Caki2 (cell line): ENCODE results near the gene ZDHHC19. TPM values are rescaled to one million over a fixed set of nuclear protein-coding genes. Genes with fewer than 3 reads are reported as not detected.
"Not testable (repeated sequence)": the region's sequence is repeated elsewhere in the genome, so short reads cannot be mapped to it uniquely, and the experiment has no call there.

Experiments
- DNase-seq: peaks from one replicate; pipeline ENCODE4 v3.0.0-alpha.2; 2015; ENCODE audit warnings: low read depth
- in situ Hi-C: cut with HindIII; loops from 2 replicates; pipeline ENCODE4 v1.10.0; 2016; ENCODE audit warnings: low sequenced_read_pairs, low pct_unique_long_range_greater_than_20kb, mixed read lengths
- total RNA-seq: library from RNA; depleted of rRNA; stranded (reverse); fragments of >200 nt; shearing (Covaris generic); gene quantifications from 2 replicates; pipeline ENCODE4 v1.2.3, GENCODE V29; 2014; ENCODE audit warnings: low replicate concordance

The ZDHHC19 gene
- total RNA-seq, 1 experiment from 2014 or later: not detected

DNA sequence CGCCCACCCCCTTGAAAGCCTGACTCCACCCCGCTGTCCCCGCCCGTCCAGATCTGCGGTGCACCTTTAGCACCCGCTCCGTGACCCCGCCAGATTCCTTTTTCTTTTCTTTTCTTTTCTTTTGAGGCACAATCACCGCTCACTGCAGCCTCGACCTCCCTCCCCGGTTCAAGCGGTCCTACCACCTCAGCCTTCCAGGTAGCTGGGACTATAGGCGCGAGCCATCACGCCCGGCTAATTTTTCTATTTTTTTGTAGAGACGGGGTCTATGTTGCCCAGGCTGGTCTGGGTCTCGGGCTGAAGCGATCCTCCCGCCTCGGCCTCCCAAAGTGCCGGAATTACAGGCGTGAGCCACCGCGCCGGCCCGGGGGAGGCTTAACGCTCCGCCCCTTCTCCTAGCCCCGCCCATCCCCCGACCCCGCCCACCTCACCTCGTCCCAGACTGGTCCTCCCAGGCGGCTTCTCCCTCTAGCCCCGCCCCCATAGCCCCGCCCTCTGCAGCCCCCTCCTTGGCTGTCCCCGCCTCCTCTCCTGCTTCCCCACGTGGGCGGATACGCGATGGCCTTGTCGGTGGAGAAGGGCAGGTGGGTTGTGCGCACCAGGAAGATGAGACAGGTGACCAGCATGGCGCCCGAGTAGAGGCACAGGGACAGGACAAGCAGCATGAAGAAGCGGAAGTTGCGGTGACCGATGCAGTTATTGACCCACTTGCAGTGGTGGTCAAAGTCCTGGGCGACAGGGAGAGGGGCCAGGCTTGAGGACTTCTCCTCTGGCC lies 3.2 kb downstream of the ZDHHC19 start:
- in situ Hi-C loops: no loop called here
- DNase-seq: peak; percentile 64

- DNase-seq: peak; percentile 19
- in situ Hi-C loops: no loop called here
Measured at GRCh38 chr3:196207159-196207832, 3.9 kb downstream of the ZDHHC19 start.

DNA sequence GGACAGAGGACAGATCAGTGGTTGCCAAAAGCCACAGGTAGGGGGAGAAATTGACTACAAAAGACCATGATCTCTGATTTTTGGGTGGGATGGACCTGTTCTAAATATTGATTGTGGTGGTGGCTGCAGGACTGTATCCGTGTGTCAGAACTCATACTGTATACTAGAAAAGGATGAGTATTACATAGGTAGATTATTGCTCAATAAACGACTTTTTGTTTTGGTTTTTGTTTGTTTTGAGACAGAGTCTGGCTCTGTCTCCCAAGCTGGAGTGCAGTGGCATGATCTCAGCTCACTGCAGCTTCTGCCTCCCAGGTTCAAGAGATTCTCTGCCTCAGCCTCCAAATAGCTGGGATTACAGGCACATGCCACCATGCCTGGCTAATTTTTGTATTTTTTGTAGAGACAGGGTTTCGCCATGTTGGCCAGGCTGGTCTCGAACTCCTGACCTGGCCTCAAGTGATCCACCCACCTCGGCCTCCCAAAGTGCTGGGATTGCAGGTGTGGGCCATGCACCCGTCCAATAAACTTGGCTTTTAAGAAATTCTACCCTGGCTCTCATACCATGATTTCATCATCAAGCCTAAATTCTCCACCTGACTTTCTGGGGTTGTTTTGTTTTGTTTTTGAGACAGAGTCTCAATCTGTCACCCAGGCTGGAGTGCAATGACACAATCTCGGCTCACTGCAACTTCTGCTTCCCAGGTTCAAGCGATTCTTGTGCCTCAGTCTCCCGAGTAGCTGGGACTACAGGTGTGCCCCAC lies 5.6 kb downstream of the ZDHHC19 start:
- in situ Hi-C loops, DNase-seq: not testable (repeated sequence)

DNA sequence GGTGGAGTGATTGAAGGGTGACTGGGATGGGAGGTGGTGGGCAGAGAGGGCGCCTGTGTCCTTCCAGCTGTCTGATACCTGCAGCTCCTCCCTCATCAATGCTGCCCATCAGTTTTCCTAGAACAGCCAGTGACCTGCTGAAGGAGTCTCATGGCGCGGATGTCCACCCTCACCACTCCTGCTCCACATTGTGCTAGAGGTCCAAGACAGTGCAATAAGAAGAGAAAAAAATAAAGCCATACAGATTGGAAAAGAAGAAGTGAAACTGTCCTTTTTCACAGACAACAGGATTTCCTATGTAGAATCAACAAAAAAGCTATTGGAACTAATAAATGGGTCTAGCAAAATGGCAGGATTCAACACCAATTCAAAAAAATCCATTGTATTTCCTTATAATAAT lies 7.4 kb downstream of the ZDHHC19 start:
- in situ Hi-C loops: no loop called here
- no peak for DNase-seq

GRCh38 chr3:196202516-196202970 lies 8.7 kb downstream of the ZDHHC19 start:
- in situ Hi-C loops: no loop called here
- no peak for DNase-seq

- in situ Hi-C loops: no loop called here
- DNase-seq: no peak
Measured at GRCh38 chr3:196198771-196199753, 12.1 kb downstream of the ZDHHC19 start.

- in situ Hi-C loops: no loop called here
- no peak for DNase-seq
Measured at GRCh38 chr3:196198081-196198675, 13.0 kb downstream of the ZDHHC19 start.

DNA sequence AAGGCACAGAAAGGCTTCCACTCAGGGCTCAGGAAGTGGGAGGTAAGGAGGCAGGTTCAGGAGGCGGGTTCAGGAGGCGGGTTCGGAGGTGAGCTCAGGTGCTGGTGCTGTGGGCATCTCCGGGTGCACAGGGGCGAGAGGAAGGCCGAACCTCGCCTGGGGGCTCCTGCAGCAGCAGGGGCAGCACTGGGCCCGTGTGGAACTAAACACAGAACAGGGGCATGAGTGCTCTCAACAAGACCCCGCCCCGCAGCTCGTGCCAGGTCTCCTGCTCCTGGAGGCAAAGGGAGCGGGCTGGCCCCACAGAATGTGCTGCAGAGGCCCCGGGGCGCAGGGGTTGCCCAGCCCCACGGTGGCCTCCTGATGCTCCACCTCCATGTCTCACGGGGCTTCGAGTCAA lies 13.7 kb downstream of the ZDHHC19 start:
- no peak for DNase-seq
- in situ Hi-C loops: no loop called here

GRCh38 chr3:196195664-196196265 lies 15.4 kb downstream of the ZDHHC19 start:
- in situ Hi-C loops: no loop called here
- no peak for DNase-seq

DNA sequence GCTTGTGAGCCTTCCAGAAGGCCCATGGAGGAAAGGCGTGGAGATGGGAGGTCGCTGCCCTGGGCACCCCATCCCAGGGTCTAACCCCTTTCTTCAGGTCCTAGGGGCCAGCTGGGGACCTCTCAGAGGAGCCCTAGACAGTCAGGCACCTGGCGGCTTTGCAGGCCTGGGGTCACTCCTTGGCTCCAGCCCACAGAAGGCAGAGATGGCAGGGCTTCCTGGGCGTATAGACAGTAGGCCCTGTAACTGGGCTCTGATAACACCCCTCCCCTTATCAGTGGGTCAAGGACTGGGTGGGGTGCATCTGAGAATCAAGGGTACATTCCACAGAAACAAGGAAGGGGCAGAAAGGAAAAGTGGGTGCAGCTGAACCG lies 16.7 kb downstream of the ZDHHC19 start:
- in situ Hi-C loops: no loop called here
- no peak for DNase-seq

GRCh38 chr3:196193736-196194541 lies 17.3 kb downstream of the ZDHHC19 start:
- in situ Hi-C loops: no loop called here
- DNase-seq: no peak

DNA sequence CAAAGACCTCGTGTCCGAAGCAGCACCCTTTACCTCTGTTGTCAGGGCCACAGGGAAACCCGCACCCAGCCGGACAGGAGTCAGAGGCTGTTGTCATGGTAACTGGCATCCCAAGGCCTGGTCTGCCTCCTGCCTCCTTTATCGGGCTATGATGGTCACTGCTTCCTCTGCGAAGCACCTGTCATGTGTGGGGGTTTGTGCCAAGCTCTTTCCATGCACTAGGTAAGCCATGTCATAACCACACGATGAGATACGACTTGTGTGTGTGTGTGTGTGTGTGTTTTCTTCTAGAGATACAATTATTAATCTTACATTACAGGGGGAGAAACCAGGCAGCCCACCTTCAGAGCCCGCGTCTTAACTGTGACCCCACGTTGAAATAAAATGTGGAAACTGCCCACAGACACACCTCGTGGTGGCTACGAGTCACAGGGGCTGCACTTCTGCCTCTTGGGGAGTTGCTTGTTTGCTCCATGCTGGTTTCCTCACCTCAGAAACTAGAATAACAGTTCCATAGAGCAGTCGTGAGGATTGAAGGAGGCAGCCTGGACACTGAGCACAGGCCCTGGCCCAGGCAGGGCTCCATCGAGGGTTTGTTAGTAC lies 18.0 kb downstream of the ZDHHC19 start:
- in situ Hi-C loops: no loop called here

DNA sequence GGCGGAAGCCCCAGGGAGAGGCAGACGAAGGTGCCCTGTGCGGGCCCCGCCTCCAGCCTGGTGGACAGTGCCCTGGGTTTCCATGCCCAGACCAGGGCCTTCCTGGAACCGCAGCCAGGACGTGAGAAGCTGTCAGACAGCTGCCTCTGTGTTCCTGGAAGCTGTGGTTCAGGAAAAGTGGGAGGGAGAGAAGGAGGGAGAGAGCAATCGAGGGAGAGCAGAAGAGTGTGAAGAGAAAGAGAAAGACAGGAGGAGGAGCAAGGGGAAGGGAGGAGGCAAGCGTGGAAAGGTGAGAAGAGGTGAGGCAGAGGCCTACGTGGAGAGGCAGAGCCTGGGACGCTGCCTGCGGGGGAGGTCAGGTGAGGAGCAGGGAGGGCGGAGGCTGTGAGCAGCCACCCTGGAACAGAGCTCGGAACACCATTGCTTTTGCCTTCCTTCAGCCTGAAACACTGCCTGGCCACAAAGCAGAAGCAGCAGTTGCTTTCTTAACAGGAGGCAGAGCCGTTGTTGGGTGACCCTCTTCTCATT lies 18.6 kb downstream of the ZDHHC19 start:
- in situ Hi-C loops: no loop called here
- no peak for DNase-seq

More for the DNA sequence above, 18.0 kb downstream of the ZDHHC19 start:
- DNase-seq: no peak

GRCh38 chr3:196192036-196192523 lies 19.1 kb downstream of the ZDHHC19 start:
- in situ Hi-C loops: no loop called here
- DNase-seq: no peak

DNA sequence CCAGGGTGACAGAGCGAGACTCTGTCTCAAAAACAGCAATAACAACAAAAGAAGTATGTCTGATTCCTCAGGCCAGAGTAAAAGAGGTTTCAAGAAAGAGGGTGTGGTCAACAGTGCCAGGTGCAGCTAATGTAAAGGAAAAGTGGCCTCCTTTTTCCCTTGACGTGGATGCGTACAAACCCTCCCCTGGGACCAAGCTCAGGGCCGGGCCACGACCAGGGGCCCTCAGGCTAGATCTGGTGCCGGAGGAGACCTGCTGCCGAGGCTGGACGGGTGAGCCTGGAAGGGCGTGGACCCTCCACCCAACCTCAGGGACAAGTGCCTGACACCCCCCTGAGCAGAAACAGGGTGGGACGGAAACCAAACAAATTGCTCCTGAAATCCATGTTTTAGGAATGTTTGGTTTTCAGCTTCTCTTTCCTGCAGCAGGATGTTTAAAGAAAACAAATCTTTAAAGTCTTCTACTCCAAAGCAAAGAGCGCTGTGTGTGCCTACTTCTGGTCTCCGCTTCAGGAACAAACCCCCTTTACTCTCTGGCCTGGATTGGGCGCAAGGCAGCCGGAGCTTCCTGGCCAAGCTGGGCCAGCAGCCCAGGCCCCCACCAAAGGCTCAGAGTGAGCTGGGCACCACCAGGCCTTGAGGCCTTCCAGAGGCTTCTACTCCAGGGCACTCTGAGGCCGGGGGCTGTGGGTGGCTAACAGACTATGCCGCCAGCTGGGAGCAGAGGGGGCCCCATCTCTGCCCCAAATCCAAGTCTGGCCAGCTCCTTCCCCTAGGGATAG lies 21.4 kb downstream of the ZDHHC19 start:
- no peak for DNase-seq
- in situ Hi-C loops: no loop called here
